ENCODE results near the gene NUP98. TPM values are rescaled to one million over a fixed set of nuclear protein-coding genes. Genes with fewer than 3 reads are reported as not detected.

Gene NUP98
- total RNA-seq, 2 donors from 2014 or later: 127 to 136 TPM

DNA sequence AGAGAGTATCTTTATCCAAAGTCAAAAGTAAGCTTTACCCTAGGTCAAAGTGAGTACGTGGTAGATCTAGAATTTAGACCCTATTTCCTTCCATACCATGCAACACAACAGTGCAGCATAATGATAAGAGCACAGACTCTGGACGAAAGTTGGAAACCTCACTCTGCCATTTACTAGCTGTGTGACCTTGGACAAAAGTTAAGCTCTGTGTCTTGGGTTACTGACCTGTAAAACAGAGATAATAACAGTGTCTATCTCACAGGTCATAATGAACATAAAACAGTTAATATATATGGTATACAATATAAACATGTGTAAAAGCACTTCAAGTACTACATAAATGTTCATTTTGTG, 112.6 kb downstream of the NUP98 start:
- Histone ChIP-seq H3K27me3 (replicated peaks; ENCODE audit: insufficient read depth) (no peaks in the 10 kb centered on the region), H3K4me1 (replicated peaks) (no peaks in the 10 kb centered on the region), H3K4me3 (no peak overlapping the region), H3K9me3 (no peaks in the 10 kb centered on the region), H3K36me3 (no peaks in the 10 kb centered on the region), H3K27ac (no peak overlapping the region)
- intact Hi-C loops (cut with DNase I): no loop called here
- no peak for TF ChIP-seq POLR2AphosphoS5 (IDR thresholded peaks at IDR 0.05)
- TF ChIP-seq POLR2A (IDR thresholded peaks at IDR 0.05): no peak
- no peak for DNase-seq (ENCODE audit: low spot score)
- WGBS: 52% methylated on average over 2 of the region's 2 CpGs

DNA sequence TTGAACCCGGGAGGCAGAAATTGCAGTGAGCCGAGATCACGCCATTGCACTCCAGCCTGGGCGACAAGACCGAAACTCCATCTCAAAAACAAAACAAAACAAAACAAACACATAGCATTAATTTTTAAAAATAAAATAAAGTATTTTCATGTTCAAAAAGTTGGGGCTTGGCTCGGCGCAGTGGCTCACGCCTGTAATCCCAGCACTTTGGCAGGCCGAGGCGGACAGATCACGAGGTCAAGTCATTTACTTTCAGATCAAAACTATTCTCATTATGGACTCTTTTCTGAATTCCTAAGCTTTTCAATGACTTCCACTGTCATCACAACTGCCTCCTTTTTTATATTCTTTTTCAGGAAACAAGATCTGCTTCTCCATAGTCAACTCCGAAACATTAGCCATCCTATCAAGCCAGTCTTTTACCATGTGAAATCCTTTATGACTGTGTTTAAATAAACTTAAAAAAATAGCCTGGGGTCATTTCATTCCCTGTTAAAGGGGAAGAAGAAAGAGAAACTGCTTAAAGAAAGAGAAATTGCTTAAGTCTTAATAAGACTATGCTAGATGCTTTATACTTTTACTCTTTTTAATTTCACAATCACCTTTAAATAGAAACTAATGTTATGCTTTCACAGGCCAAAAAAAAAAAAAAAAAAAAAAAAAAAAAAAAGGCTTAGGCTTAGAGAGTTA, 113.1 kb downstream of the NUP98 start:
- Histone ChIP-seq H3K4me1 (replicated peaks) (no peaks in the 10 kb centered on the region), H3K27me3 (replicated peaks; ENCODE audit: insufficient read depth) (no peaks in the 10 kb centered on the region), H3K9me3 (no peaks in the 10 kb centered on the region), H3K27ac (no peak overlapping the region), H3K4me3 (no peak overlapping the region), H3K36me3 (peaks cover 0 to 5% of the 10 kb centered on the region in 2 donors)
- TF ChIP-seq, protein P1, sequence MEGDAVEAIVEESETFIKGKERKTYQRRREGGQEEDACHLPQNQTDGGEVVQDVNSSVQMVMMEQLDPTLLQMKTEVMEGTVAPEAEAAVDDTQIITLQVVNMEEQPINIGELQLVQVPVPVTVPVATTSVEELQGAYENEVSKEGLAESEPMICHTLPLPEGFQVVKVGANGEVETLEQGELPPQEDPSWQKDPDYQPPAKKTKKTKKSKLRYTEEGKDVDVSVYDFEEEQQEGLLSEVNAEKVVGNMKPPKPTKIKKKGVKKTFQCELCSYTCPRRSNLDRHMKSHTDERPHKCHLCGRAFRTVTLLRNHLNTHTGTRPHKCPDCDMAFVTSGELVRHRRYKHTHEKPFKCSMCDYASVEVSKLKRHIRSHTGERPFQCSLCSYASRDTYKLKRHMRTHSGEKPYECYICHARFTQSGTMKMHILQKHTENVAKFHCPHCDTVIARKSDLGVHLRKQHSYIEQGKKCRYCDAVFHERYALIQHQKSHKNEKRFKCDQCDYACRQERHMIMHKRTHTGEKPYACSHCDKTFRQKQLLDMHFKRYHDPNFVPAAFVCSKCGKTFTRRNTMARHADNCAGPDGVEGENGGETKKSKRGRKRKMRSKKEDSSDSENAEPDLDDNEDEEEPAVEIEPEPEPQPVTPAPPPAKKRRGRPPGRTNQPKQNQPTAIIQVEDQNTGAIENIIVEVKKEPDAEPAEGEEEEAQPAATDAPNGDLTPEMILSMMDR (IDR thresholded peaks at IDR 0.05): no peak
- TF ChIP-seq POLR2AphosphoS5 (IDR thresholded peaks at IDR 0.05) (no peak), POLR2A (IDR thresholded peaks at IDR 0.05) (no peak)
- intact Hi-C loops (cut with DNase I): no loop called here
- no peak for DNase-seq (ENCODE audit: low spot score)
- WGBS: 94% methylated on average over 12 of the region's 12 CpGs

DNA sequence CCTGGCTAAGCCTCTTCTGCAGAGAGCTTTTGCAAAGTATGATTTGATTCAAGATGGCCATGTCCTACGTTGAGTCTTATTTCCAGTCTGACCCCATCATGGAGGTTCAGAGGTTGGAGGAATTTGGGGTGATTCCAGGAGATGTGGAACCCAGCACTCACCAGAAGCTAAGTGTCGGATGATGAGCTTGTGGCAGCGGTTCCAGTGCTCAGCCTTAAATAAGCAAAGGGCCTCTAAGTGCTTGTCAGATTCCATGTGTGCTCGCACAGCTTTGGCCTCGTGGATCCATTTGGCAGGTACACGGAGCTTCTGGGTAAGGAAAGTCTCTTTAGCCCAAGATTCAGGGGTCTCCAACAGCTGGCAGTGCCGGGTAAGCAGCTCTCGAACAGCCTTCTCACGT, 114.3 kb downstream of the NUP98 start:
- 83% methylated on average over 9 of the region's 9 CpGs for WGBS
- Histone ChIP-seq H3K36me3 (peaks cover 6 to 7% of the 10 kb centered on the region in 2 donors), H3K4me1 (replicated peaks) (no peaks in the 10 kb centered on the region), H3K9me3 (no peaks in the 10 kb centered on the region), H3K27ac (no peak overlapping the region), H3K27me3 (replicated peaks; ENCODE audit: insufficient read depth) (no peaks in the 10 kb centered on the region), H3K4me3 (no peak overlapping the region)
- intact Hi-C loops (cut with DNase I): no loop called here
- DNase-seq (ENCODE audit: low spot score): no peak
- TF ChIP-seq POLR2A (IDR thresholded peaks at IDR 0.05) (no peak), POLR2AphosphoS5 (IDR thresholded peaks at IDR 0.05) (no peak)
- TF ChIP-seq, protein P1 (IDR thresholded peaks at IDR 0.05): no peak

DNA sequence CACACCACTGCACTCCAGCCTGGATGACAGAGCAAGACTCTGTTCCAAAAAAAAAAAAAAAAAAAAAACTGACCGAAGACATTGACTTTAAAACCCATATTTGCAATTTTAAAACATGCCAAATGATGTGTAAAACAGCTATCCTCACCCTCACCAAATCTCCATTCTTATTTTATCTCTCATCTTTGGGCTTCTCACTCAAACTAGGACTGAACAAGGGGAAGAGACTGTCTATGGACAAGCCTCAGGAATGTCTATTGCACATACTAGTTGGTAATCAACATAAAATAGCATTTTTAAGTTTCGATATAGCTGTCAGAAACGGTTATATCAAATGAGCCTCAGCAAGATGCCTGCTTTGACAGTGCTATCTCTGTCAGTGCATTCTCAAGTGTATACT, 118.3 kb downstream of the NUP98 start:
- 96% methylated on average over 3 of the region's 3 CpGs for WGBS
- Histone ChIP-seq H3K36me3 (peaks cover 7 to 17% of the 10 kb centered on the region in 2 donors), H3K4me1 (replicated peaks) (no peaks in the 10 kb centered on the region), H3K27me3 (replicated peaks; ENCODE audit: insufficient read depth) (no peaks in the 10 kb centered on the region), H3K27ac (no peak overlapping the region), H3K9me3 (no peaks in the 10 kb centered on the region), H3K4me3 (no peak overlapping the region)
- intact Hi-C loops (cut with DNase I): no loop called here
- no peak for TF ChIP-seq POLR2A (IDR thresholded peaks at IDR 0.05)
- no peak for TF ChIP-seq POLR2AphosphoS5 (IDR thresholded peaks at IDR 0.05)
- TF ChIP-seq, protein P1 (IDR thresholded peaks at IDR 0.05): no peak
- no peak for DNase-seq (ENCODE audit: low spot score)

DNA sequence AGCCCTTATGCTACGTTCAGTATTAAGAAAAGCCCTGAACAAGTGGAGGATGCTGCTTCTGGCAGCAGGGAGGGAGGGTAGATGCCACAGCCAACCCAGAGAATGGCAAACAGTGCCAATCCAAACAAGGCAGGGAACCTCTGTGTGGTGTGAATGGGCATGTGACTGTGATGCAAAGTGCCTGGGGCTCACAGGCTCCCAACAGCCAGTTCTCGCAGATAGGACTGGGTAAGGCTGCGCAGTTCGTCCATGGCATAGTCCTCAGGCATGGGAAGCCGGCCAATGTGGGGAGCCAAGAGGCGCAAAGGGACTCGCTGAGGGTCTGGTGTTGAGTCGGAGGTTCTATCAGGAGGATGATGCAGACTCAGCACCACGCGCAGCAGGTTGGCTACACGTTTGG, 121.4 kb downstream of the NUP98 start:
- no peaks in the 10 kb centered on the region for H3K9me3 ChIP-seq
- intact Hi-C loops (cut with DNase I): no loop called here
- no peaks in the 10 kb centered on the region for H3K4me1 ChIP-seq (replicated peaks)
- no peaks in the 10 kb centered on the region for H3K27me3 ChIP-seq (replicated peaks; ENCODE audit: insufficient read depth)
- TF ChIP-seq, protein P1 (IDR thresholded peaks at IDR 0.05): no peak
- no peak for TF ChIP-seq POLR2AphosphoS5 (IDR thresholded peaks at IDR 0.05)
- no peak for TF ChIP-seq POLR2A (IDR thresholded peaks at IDR 0.05)
- peaks cover 10 to 20% of the 10 kb centered on the region in 2 donors for H3K36me3 ChIP-seq
- no peak overlapping the region for H3K4me3 ChIP-seq
- DNase-seq (ENCODE audit: low spot score): no peak
- WGBS: 97% methylated on average over 11 of the region's 11 CpGs
- H3K27ac ChIP-seq: no peak overlapping the region
